A673 (cell line): ENCODE data around the gene OGDH. TPM values are rescaled to one million over a fixed set of nuclear protein-coding genes. Genes with fewer than 3 reads are reported as not detected.

Experiments
- BruUV-seq: library from RNA; stranded (reverse); fragments of 400-500 nt; replicated peaks from 2 replicates; lab custom pipeline; 2021; lab: Mats Ljungman, UMichigan
- CTCF ChIA-PET: fragments of 300-600 bp; sonication (Branson Sonifier 250); formaldehyde crosslinking; loops from one replicate; lab custom pipeline; 2022; ENCODE audit warnings: antibody characterized with exemption; lab: Charles Lee
- POLR2A ChIA-PET: fragments of 300-600 bp; sonication (Branson Sonifier 250); formaldehyde crosslinking; loops from one replicate; lab custom pipeline; 2022; ENCODE audit warnings: antibody characterized with exemption; ENCODE audit not compliant: low non-redundant PET; lab: Charles Lee
- DNase-seq: peaks from one replicate; pipeline ENCODE4 v3.0.0-alpha.2; 2015; ENCODE audit warnings: low spot score
- H3K27ac ChIP-seq: fragments of 200-600 bp; sonication (generic); 2 replicates; pipeline ENCODE4 v1.5.1; 2016; ENCODE audit warnings: mixed run types, low read depth, mild to moderate bottlenecking, mixed read lengths, antibody characterized with exemption, low read length; ENCODE audit not compliant: poor library complexity, severe bottlenecking
- H3K27me3 ChIP-seq: fragments of 200-600 bp; sonication (generic); replicated peaks from 2 replicates; pipeline ENCODE4 v1.6.1; 2017; ENCODE audit warnings: mixed run types, low read depth, mild to moderate bottlenecking, mixed read lengths, antibody characterized with exemption, low read length; ENCODE audit not compliant: insufficient read depth, poor library complexity
- H3K36me3 ChIP-seq: fragments of 200-600 bp; sonication (generic); 2 replicates; pipeline ENCODE4 v1.6.1; 2016; ENCODE audit warnings: mixed run types, mild to moderate bottlenecking, mixed read lengths, antibody characterized with exemption, low read length; ENCODE audit not compliant: insufficient read depth, poor library complexity, severe bottlenecking
- H3K4me1 ChIP-seq: fragments of 200-600 bp; sonication (generic); 2 replicates; pipeline ENCODE4 v1.6.1; 2017; ENCODE audit warnings: mixed run types, mild to moderate bottlenecking, mixed read lengths, antibody characterized with exemption, low read length; ENCODE audit not compliant: insufficient read depth, poor library complexity, severe bottlenecking
- H3K4me3 ChIP-seq: fragments of 200-600 bp; sonication (generic); 2 replicates; pipeline ENCODE4 v1.5.1; 2016; ENCODE audit warnings: low read depth, mixed run types, mild to moderate bottlenecking, mixed read lengths, low read length; ENCODE audit not compliant: poor library complexity, severe bottlenecking
- H3K9me3 ChIP-seq: fragments of 200-600 bp; sonication (generic); 2 replicates; pipeline ENCODE4 v1.6.1; 2016; ENCODE audit warnings: mixed run types, low read depth, mild to moderate bottlenecking, mixed read lengths, antibody characterized with exemption, low read length; ENCODE audit not compliant: poor library complexity, severe bottlenecking
- EZH2 ChIP-seq: fragments of 200-600 bp; sonication (generic); IDR thresholded peaks from 2 replicates; pipeline ENCODE4 v1.6.1; 2017; ENCODE audit warnings: borderline replicate concordance, low read depth, mild to moderate bottlenecking, mixed read lengths, antibody characterized with exemption, low read length; ENCODE audit not compliant: poor library complexity, severe bottlenecking
- intact Hi-C: fragments of 100-400 bp; cut with micrococcal nuclease; formaldehyde crosslinking; loops from one replicate; pipeline ENCODE4 v1.10.0; 2022; ENCODE audit not compliant: unreplicated experiment
- total RNA-seq: library from RNA; stranded (reverse); gene quantifications from 2 replicates; pipeline ENCODE4 v1.2.3, GENCODE V29; 2021
- TF ChIP-seq, protein P1 (sequence below): fragments of 300-800, 200-600 bp; sonication (generic); conservative IDR thresholded peaks from 2 replicates; pipeline ENCODE4 v1.5.1; 2017; ENCODE audit warnings: low read depth, mild to moderate bottlenecking, antibody characterized with exemption, low read length, moderate library complexity, mixed read lengths

Gene OGDH
- total RNA-seq, 1 experiment from 2014 or later: 111 TPM

DNA sequence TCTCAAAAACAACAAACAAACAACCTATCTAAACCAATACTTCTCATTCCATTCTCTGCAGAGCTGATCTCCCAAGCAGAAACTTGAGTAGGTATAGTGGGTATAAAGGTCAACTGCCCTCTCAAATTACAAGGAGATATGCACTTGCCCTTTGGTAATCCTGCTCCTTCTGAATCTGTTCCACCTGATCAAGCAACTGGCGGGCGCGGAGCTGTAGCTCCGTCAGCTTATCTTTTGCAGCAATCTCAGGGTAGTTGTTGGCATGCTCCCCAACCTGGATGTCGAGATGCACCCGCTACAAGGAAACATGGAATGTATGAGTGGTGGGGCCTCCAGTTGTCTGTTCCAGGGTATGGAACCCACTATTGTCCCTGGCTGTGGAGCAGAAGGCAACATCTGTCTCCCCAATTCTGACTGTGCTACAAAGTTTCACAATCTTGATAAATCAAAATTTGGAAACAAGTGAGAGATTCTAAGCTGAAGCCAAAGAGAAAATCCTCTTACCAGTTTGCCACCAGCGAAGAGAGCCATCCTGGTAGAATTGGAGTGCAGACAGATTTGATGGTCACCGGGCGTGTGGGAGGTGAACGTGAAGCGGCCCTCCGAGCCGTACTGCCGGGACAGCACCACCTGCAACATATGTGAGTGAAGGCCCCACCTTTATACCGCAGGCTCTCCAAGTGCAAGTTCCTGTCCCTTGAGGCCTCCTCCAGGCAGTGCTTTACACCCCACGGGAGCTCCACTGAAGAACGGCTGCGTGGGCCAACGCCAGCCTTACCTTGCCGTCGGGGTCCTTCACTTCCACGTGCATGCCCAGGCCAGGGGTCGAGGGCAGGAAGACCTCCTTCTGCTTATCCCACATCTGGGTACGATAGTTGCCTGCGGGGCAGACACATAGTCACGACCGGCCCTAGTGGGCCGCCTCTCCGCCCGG is 25.2 kb upstream of the OGDH start:
- ChIA-PET CTCF (no interaction called here), POLR2A (no interaction called here)
- Histone ChIP-seq H3K9me3 (no peaks in the 10 kb centered on the region), H3K4me1 (peaks cover 6% of the 10 kb centered on the region), H3K27me3 (no peaks in the 10 kb centered on the region), H3K4me3 (peak overlapping the region; percentile 88), H3K36me3 (peaks cover 30% of the 10 kb centered on the region), H3K27ac (peak overlapping the region; percentile 92)
- no TSS peak for BruUV-seq
- DNase-seq: no peak
- intact Hi-C loops: loop anchor here (5.0 kb wide), 1 partner anchor 216 kb away; the partner anchor contains the start of gene PPIA
- TF ChIP-seq, protein P1, sequence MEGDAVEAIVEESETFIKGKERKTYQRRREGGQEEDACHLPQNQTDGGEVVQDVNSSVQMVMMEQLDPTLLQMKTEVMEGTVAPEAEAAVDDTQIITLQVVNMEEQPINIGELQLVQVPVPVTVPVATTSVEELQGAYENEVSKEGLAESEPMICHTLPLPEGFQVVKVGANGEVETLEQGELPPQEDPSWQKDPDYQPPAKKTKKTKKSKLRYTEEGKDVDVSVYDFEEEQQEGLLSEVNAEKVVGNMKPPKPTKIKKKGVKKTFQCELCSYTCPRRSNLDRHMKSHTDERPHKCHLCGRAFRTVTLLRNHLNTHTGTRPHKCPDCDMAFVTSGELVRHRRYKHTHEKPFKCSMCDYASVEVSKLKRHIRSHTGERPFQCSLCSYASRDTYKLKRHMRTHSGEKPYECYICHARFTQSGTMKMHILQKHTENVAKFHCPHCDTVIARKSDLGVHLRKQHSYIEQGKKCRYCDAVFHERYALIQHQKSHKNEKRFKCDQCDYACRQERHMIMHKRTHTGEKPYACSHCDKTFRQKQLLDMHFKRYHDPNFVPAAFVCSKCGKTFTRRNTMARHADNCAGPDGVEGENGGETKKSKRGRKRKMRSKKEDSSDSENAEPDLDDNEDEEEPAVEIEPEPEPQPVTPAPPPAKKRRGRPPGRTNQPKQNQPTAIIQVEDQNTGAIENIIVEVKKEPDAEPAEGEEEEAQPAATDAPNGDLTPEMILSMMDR: no peak
- TF ChIP-seq EZH2: no peak

GRCh38 chr7:44581879-44582603 is 24.4 kb upstream of the OGDH start, which contains the start of gene TMED4:
TSS of gene TMED4 (minus strand) at chr7:44582231. CDS start at chr7:44582206, 25 bp downstream.
- no peaks in the 10 kb centered on the region for H3K27me3 ChIP-seq
- ChIA-PET POLR2A (no interaction called here), CTCF (no interaction called here)
- TF ChIP-seq, protein P1: no peak
- TF ChIP-seq EZH2: no peak
- peak; percentile 99 for DNase-seq
- peaks cover 30% of the 10 kb centered on the region for H3K36me3 ChIP-seq
- H3K9me3 ChIP-seq: no peaks in the 10 kb centered on the region
- H3K27ac ChIP-seq: peak within 1 kb of the TSS; percentile 92
- peaks cover 6% of the 10 kb centered on the region for H3K4me1 ChIP-seq
- no TSS peak for BruUV-seq
- intact Hi-C loops: loop anchor here (2.0 to 5.0 kb wide), 2 partner anchors 25 to 215 kb away; partner anchors contain the start of genes OGDH and PPIA
- peak within 1 kb of the TSS; percentile 88 for H3K4me3 ChIP-seq

- TF ChIP-seq, protein P1: no peak
- no peak for TF ChIP-seq EZH2
- BruUV-seq: TSS peak; percentile 74
- no peaks in the 10 kb centered on the region for H3K27me3 ChIP-seq
- CTCF ChIA-PET: no interaction called here
- peaks cover 24% of the 10 kb centered on the region for H3K36me3 ChIP-seq
- intact Hi-C loops: loop anchor here (2.0 to 5.0 kb wide), 2 partner anchors 23 to 214 kb away; partner anchors contain the start of genes OGDH and PPIA
- no peaks in the 10 kb centered on the region for H3K9me3 ChIP-seq
- POLR2A ChIA-PET: no interaction called here
- no peak for DNase-seq
- peak overlapping the region; percentile 83 for H3K27ac ChIP-seq
- peak overlapping the region; percentile 88 for H3K4me3 ChIP-seq
- H3K4me1 ChIP-seq: peaks cover 6% of the 10 kb centered on the region
Measured at GRCh38 chr7:44583146-44583865, 23.1 kb upstream of the OGDH start.
